ENCODE measurements around the gene IMPG1.

The IMPG1 gene

DNA sequence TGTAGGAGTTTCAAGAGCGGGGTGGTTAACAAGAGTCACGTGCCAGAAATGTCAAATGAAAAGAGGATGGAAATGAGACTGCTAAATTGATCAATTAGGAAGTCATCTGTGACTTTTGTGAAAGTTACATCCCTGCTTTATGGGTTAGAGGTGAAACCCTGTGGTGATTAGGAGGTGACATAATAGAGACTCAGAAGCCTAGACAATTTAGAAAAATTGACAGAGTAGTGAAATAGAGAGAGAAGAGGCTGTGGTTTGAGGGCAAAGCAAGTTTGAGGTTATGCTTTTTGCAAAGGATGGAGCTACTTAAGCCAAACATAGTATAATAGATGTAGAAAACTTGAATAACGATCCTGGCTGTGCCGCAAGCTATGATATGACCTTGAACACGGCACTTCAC is 71.8 kb downstream of the IMPG1 start:
- TF ChIP-seq, protein P1, sequence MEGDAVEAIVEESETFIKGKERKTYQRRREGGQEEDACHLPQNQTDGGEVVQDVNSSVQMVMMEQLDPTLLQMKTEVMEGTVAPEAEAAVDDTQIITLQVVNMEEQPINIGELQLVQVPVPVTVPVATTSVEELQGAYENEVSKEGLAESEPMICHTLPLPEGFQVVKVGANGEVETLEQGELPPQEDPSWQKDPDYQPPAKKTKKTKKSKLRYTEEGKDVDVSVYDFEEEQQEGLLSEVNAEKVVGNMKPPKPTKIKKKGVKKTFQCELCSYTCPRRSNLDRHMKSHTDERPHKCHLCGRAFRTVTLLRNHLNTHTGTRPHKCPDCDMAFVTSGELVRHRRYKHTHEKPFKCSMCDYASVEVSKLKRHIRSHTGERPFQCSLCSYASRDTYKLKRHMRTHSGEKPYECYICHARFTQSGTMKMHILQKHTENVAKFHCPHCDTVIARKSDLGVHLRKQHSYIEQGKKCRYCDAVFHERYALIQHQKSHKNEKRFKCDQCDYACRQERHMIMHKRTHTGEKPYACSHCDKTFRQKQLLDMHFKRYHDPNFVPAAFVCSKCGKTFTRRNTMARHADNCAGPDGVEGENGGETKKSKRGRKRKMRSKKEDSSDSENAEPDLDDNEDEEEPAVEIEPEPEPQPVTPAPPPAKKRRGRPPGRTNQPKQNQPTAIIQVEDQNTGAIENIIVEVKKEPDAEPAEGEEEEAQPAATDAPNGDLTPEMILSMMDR (IDR thresholded peaks at IDR 0.05; ENCODE audit: extremely low read depth, insufficient read depth, missing control alignments): no peak
- DNase-seq (ENCODE audit: low spot score): no peak
- in situ Hi-C loops (cut with MboI; ENCODE audit: low pct_unique_long_range_greater_than_20kb, low sequenced_read_pairs, unreplicated experiment): no loop called here

GRCh38 chr6:75997696-75998095 is 74.8 kb downstream of the IMPG1 start:
- no peak for DNase-seq (ENCODE audit: low spot score)
- TF ChIP-seq, protein P1 (IDR thresholded peaks at IDR 0.05; ENCODE audit: extremely low read depth, insufficient read depth, missing control alignments): no peak
- in situ Hi-C loops (cut with MboI; ENCODE audit: low pct_unique_long_range_greater_than_20kb, low sequenced_read_pairs, unreplicated experiment): no loop called here

- TF ChIP-seq, protein P1 (IDR thresholded peaks at IDR 0.05; ENCODE audit: extremely low read depth, insufficient read depth, missing control alignments): no peak
- in situ Hi-C loops (cut with MboI; ENCODE audit: low pct_unique_long_range_greater_than_20kb, low sequenced_read_pairs, unreplicated experiment): no loop called here
- no peak for DNase-seq (ENCODE audit: low spot score)
Measured at GRCh38 chr6:75993236-75994162, 79.0 kb downstream of the IMPG1 start.

- no peak for DNase-seq (ENCODE audit: low spot score)
- in situ Hi-C loops (cut with MboI; ENCODE audit: low pct_unique_long_range_greater_than_20kb, low sequenced_read_pairs, unreplicated experiment): no loop called here
- TF ChIP-seq, protein P1 (IDR thresholded peaks at IDR 0.05; ENCODE audit: extremely low read depth, insufficient read depth, missing control alignments): no peak
Measured at GRCh38 chr6:75991941-75992340, 80.5 kb downstream of the IMPG1 start.

DNA sequence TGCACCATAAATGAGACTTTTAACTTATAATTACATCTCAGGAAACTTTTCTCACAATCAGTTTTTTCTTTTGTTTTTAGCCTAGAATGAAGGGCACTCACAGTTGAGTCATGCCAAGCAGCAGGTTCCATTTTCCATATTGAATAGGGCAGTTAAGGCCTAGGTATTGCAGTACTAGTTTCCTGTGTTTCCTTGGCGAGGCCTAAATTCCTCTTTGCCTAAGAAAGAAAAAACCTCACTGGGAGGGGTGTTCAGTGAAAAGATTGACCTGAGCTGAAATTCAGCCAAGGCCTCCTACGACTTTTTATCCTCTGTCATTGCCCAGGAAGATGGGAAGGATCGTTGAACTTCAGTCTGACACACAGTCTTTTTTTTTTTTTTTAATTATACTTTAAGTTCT is 85.5 kb downstream of the IMPG1 start:
- in situ Hi-C loops (cut with MboI; ENCODE audit: low pct_unique_long_range_greater_than_20kb, low sequenced_read_pairs, unreplicated experiment): no loop called here
- TF ChIP-seq, protein P1 (IDR thresholded peaks at IDR 0.05; ENCODE audit: extremely low read depth, insufficient read depth, missing control alignments): no peak
- DNase-seq (ENCODE audit: low spot score): no peak

DNA sequence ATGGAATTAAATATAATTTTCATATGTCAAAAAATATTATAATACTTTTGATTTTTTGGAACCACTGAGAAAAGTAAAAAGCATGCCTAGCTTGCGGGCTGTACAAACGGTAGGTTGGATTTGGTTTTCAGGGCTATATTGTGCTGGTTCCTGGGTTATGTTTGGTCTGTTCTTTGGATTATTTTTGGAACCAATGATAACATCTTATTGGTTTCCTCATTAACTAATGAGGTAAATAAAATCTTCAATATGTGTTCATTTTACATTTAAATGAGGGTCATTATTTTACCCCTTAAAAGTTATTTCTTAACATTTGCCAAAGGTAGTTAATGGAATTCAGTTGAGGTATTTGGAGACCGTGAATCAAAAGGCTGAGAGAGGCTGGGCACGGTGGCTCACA is 96.6 kb downstream of the IMPG1 start:
- DNase-seq (ENCODE audit: low spot score): no peak
- in situ Hi-C loops (cut with MboI; ENCODE audit: low pct_unique_long_range_greater_than_20kb, low sequenced_read_pairs, unreplicated experiment): no loop called here
- TF ChIP-seq, protein P1 (IDR thresholded peaks at IDR 0.05; ENCODE audit: extremely low read depth, insufficient read depth, missing control alignments): no peak
